Measurements from ENCODE around the gene ZBTB37. TPM values are rescaled to one million over a fixed set of nuclear protein-coding genes. Genes with fewer than 3 reads are reported as not detected.

Gene ZBTB37
- total and polyA plus RNA-seq, 2 of the 4 experiments (the other 2 are of a cell fraction): 1.0 to 13.1 TPM

DNA sequence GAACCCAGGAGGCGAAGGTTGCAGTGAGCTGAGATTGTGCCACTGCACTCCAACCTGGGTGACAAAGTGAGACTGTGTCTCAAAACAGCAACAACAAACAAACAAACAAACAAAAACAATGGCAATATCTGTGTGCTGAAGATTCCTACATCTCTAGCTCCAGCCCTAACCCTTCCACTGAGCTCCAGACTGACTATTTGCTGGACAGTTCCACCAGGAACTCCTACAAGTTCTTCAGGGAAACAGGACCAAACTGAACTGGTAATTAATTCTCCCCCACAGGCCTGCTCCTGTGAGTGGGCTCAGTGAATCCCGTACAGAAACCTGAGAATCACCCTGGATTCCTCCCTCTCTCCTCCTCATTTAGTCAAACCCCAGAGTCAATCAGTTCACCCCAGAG is 47.4 kb downstream of the ZBTB37 start:
- dilution Hi-C loops (cut with HindIII; ENCODE audit: low sequenced_read_pairs, unreplicated experiment): no loop called here
- no peak overlapping the region for H3K4me3 ChIP-seq (ENCODE audit: insufficient read depth, low read depth, low read length)
- no peaks in the 10 kb centered on the region for H3K79me1 ChIP-seq (ENCODE audit: low read depth in 1 of 2, low read length in 2 of 2)
- no peak overlapping the region for H3K23ac ChIP-seq (ENCODE audit: low read depth, low read length)
- H2AFZ ChIP-seq (replicated peaks; ENCODE audit: low read length, poor library complexity): no peak overlapping the region
- H3K9me1 ChIP-seq (ENCODE audit: insufficient read depth, low read length): no peaks in the 10 kb centered on the region
- no peaks in the 10 kb centered on the region for H3K36me3 ChIP-seq (ENCODE audit: control insufficient read depth, insufficient read depth, low read length)
- no peak overlapping the region for H3K4me2 ChIP-seq (ENCODE audit: low read depth, low read length)
- H3K18ac ChIP-seq (ENCODE audit: low read depth, low read length): no peak overlapping the region
- BruUV-seq (replicated peaks): no TSS peak
- ChIA-PET POLR2A (ENCODE audit: unreplicated experiment) (no interaction called here), CTCF (no interaction called here)
- no peak overlapping the region for H2BK20ac ChIP-seq (ENCODE audit: low read depth, low read length)
- no peak overlapping the region for H3K9ac ChIP-seq (ENCODE audit: low read depth, low read length)
- H3K27ac ChIP-seq (ENCODE audit: insufficient read depth, low read length): no peak overlapping the region
- no peak overlapping the region for H3K4ac ChIP-seq (ENCODE audit: low read depth, low read length)
- in situ Hi-C loops (cut with MboI; ENCODE audit: low sequenced_read_pairs): no loop called here
- intact Hi-C loops (cut with micrococcal nuclease): no loop called here
- TF ChIP-seq, protein P1, sequence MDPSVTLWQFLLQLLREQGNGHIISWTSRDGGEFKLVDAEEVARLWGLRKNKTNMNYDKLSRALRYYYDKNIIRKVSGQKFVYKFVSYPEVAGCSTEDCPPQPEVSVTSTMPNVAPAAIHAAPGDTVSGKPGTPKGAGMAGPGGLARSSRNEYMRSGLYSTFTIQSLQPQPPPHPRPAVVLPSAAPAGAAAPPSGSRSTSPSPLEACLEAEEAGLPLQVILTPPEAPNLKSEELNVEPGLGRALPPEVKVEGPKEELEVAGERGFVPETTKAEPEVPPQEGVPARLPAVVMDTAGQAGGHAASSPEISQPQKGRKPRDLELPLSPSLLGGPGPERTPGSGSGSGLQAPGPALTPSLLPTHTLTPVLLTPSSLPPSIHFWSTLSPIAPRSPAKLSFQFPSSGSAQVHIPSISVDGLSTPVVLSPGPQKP (IDR thresholded peaks at IDR 0.05; ENCODE audit: borderline replicate concordance, low read depth, low read length): no peak
- TF ChIP-seq MAZ (IDR thresholded peaks at IDR 0.05; ENCODE audit: borderline replicate concordance, low read depth, low read length): no peak
- TF ChIP-seq, protein P2, sequence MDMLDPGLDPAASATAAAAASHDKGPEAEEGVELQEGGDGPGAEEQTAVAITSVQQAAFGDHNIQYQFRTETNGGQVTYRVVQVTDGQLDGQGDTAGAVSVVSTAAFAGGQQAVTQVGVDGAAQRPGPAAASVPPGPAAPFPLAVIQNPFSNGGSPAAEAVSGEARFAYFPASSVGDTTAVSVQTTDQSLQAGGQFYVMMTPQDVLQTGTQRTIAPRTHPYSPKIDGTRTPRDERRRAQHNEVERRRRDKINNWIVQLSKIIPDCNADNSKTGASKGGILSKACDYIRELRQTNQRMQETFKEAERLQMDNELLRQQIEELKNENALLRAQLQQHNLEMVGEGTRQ (IDR thresholded peaks at IDR 0.05; ENCODE audit: low read depth, low read length): no peak
- TF ChIP-seq MXI1 (IDR thresholded peaks at IDR 0.05; ENCODE audit: borderline replicate concordance, low read depth, low read length): no peak
- no peak for TF ChIP-seq FOS (IDR thresholded peaks at IDR 0.05; ENCODE audit: low read depth, low read length)
- TF ChIP-seq RAD21 (IDR thresholded peaks at IDR 0.05; ENCODE audit: low read length): no peak
- TF ChIP-seq BHLHE40 (IDR thresholded peaks at IDR 0.05; ENCODE audit: low read depth, low read length): no peak
- TF ChIP-seq CEBPB (IDR thresholded peaks at IDR 0.05; ENCODE audit: low read depth, low read length): no peak
- TF ChIP-seq, protein P3, sequence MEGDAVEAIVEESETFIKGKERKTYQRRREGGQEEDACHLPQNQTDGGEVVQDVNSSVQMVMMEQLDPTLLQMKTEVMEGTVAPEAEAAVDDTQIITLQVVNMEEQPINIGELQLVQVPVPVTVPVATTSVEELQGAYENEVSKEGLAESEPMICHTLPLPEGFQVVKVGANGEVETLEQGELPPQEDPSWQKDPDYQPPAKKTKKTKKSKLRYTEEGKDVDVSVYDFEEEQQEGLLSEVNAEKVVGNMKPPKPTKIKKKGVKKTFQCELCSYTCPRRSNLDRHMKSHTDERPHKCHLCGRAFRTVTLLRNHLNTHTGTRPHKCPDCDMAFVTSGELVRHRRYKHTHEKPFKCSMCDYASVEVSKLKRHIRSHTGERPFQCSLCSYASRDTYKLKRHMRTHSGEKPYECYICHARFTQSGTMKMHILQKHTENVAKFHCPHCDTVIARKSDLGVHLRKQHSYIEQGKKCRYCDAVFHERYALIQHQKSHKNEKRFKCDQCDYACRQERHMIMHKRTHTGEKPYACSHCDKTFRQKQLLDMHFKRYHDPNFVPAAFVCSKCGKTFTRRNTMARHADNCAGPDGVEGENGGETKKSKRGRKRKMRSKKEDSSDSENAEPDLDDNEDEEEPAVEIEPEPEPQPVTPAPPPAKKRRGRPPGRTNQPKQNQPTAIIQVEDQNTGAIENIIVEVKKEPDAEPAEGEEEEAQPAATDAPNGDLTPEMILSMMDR (conservative IDR thresholded peaks at IDR 0.05; ENCODE audit: low read depth, low read length): no peak
- TF ChIP-seq CHD1 (IDR thresholded peaks at IDR 0.05; ENCODE audit: low read depth, low read length): no peak
- TF ChIP-seq RFX5 (IDR thresholded peaks at IDR 0.05; ENCODE audit: low read depth, low read length): no peak
- no peak for TF ChIP-seq NFE2L2 (IDR thresholded peaks at IDR 0.05; ENCODE audit: low read depth, low read length)
- TF ChIP-seq RCOR1 (IDR thresholded peaks at IDR 0.05; ENCODE audit: insufficient replicate concordance, low read length): no peak
- TF ChIP-seq POLR2A (IDR thresholded peaks at IDR 0.05; ENCODE audit: low read depth, low read length): no peak
- no peak for TF ChIP-seq MAFK (IDR thresholded peaks at IDR 0.05; ENCODE audit: low read depth, low read length)
- no peak for TF ChIP-seq SMC3 (IDR thresholded peaks at IDR 0.05; ENCODE audit: low read depth, low read length)
- no peak overlapping the region for H2AK5ac ChIP-seq (ENCODE audit: low read depth, low read length)
- no peak overlapping the region for H4K5ac ChIP-seq (ENCODE audit: low read depth, low read length)
- H2BK15ac ChIP-seq (ENCODE audit: low read depth, low read length): no peak overlapping the region
- no peak for DNase-seq
- H2BK120ac ChIP-seq (ENCODE audit: low read depth, low read length): no peak overlapping the region
- H3K56ac ChIP-seq (ENCODE audit: extremely low read depth, insufficient read depth, low read length): no peak overlapping the region
- H2AK9ac ChIP-seq (replicated peaks; ENCODE audit: low read depth, low read length, poor library complexity): no peak overlapping the region
- WGBS, 2 experiments (ENCODE audit: extremely low coverage in 2 of 2, insufficient read length in 1 of 2): no CpG with 5 or more reads among the region's 2 CpGs
- H3K9me3 ChIP-seq (ENCODE audit: control insufficient read depth, insufficient read depth, low read length): no peaks in the 10 kb centered on the region
- H3K14ac ChIP-seq (replicated peaks; ENCODE audit: low read depth, low read length): no peak overlapping the region
- no peak overlapping the region for H4K8ac ChIP-seq (ENCODE audit: low read depth in 2 of 2, low read length in 2 of 2)
- no peaks in the 10 kb centered on the region for H3K27me3 ChIP-seq (ENCODE audit: control insufficient read depth, insufficient read depth, low read length)
- no peak overlapping the region for H2BK5ac ChIP-seq (ENCODE audit: low read depth, low read length, poor library complexity, severe bottlenecking)
- H3K4me1 ChIP-seq (ENCODE audit: control insufficient read depth, insufficient read depth, low read length): no peaks in the 10 kb centered on the region
- H4K91ac ChIP-seq (ENCODE audit: insufficient read depth, low read depth, low read length): no peak overlapping the region
- H4K20me1 ChIP-seq (ENCODE audit: insufficient read depth, low read length): no peaks in the 10 kb centered on the region
- ATAC-seq (ENCODE audit: low read depth): no peak

All from IMR-90 (cell line).